Endothelial cell of umbilical vein (primary cell): ENCODE data around the gene TLE7. TPM values are rescaled to one million over a fixed set of nuclear protein-coding genes. Genes with fewer than 3 reads are reported as not detected.

ENCODE experiments used
- BruUV-seq: library from RNA; stranded (reverse); fragments of 400-500 nt; replicated peaks from 2 replicates; lab custom pipeline; 2021; lab: Mats Ljungman, UMichigan
- CTCF ChIA-PET: fragments of 300-600, 350-600 bp; sonication (Branson Sonifier 250); formaldehyde crosslinking; loops from one replicate; lab custom pipeline; 2021; ENCODE audit warnings: antibody characterized with exemption, inconsistent platforms; lab: Charles Lee
- POLR2A ChIA-PET: fragments of 300-600, 350-600 bp; sonication (Branson Sonifier 250); formaldehyde crosslinking; loops from one replicate; lab custom pipeline; 2021; ENCODE audit warnings: antibody characterized with exemption, inconsistent platforms; lab: Charles Lee
- DNase-seq: peaks from one replicate; pipeline ENCODE4 v3.0.0-alpha.2; 2011; ENCODE audit warnings: low read depth, low spot score
- FAIRE-seq: peaks from 2 replicates; lab custom pipeline; 2011; peaks lifted over from hg19 to GRCh38; lab: Jason Lieb, UNC
- H2AFZ ChIP-seq: 2 replicates; pipeline ENCODE4 v1.6.0; 2012; ENCODE audit warnings: low read depth, low read length, control low read depth, inconsistent platforms
- H3K27ac ChIP-seq: 2 replicates; pipeline ENCODE4 v1.5.1; 2011; ENCODE audit warnings: low read depth, mild to moderate bottlenecking, control low read depth, low read length, moderate library complexity; ENCODE audit not compliant: insufficient read depth
- H3K27me3 ChIP-seq, 2 experiments: 2 replicates each; pipeline versions ENCODE4 v1.6.0 to v1.6.1; 2011; ENCODE audit warnings: low read length in 2 of 2, mixed read lengths in 1 of 2; ENCODE audit not compliant: control insufficient read depth in 2 of 2, insufficient read depth in 2 of 2
- H3K36me3 ChIP-seq, 2 experiments: 2 replicates in 1 of 2; 3 replicates in 1 of 2; pipeline ENCODE4 v1.5.1; 2011; ENCODE audit warnings: low read length in 2 of 2, mild to moderate bottlenecking in 1 of 2, moderate library complexity in 1 of 2; ENCODE audit not compliant: control insufficient read depth in 2 of 2, insufficient read depth in 2 of 2; ENCODE audit errors: extremely low read depth in 1 of 2
- H3K4me1 ChIP-seq: 3 replicates; pipeline ENCODE4 v1.5.1; 2011; ENCODE audit warnings: mild to moderate bottlenecking, low read length; ENCODE audit not compliant: control insufficient read depth, insufficient read depth; ENCODE audit errors: extremely low read depth
- H3K4me2 ChIP-seq: 2 replicates; pipeline ENCODE4 v1.6.1; 2011; ENCODE audit warnings: low read length, control low read depth, mixed read lengths; ENCODE audit not compliant: insufficient read depth
- H3K4me3 ChIP-seq, 3 experiments: fragments of 200-600 bp in 1 of 3; sonication (generic), shearing (Covaris generic) in 1 of 3; replicated peaks in 1 of 3; 2 replicates each; pipeline ENCODE4 v1.5.1; 2011 to 2016; ENCODE audit warnings: control low read depth in 3 of 3, low read length in 3 of 3, mild to moderate bottlenecking in 2 of 3, inconsistent platforms in 1 of 3, low read depth in 1 of 3, moderate library complexity in 1 of 3; ENCODE audit not compliant: insufficient read depth in 1 of 3
- H3K79me2 ChIP-seq: 2 replicates; pipeline ENCODE4 v1.6.0; 2012; ENCODE audit warnings: low read length, inconsistent platforms; ENCODE audit not compliant: control insufficient read depth, insufficient read depth
- H3K9ac ChIP-seq: replicated peaks from 2 replicates; pipeline ENCODE3; 2011; ENCODE audit warnings: low read length, control low read depth; ENCODE audit not compliant: insufficient read depth; ENCODE audit errors: extremely low read depth
- H3K9me1 ChIP-seq: replicated peaks from 3 replicates; pipeline ENCODE4 v1.6.0; 2011; ENCODE audit warnings: mild to moderate bottlenecking, low read length; ENCODE audit not compliant: control insufficient read depth, insufficient read depth; ENCODE audit errors: extremely low read depth
- H3K9me3 ChIP-seq: replicated peaks from 2 replicates; pipeline ENCODE4 v1.5.1; 2012; ENCODE audit warnings: low read length, inconsistent platforms; ENCODE audit not compliant: control insufficient read depth, insufficient read depth
- H4K20me1 ChIP-seq: replicated peaks from 2 replicates; pipeline ENCODE3; 2011; ENCODE audit warnings: mild to moderate bottlenecking, low read length; ENCODE audit not compliant: control insufficient read depth, insufficient read depth; ENCODE audit errors: extremely low read depth
- EZH2 ChIP-seq: IDR thresholded peaks from 2 replicates; pipeline ENCODE4 v1.6.1; 2012; ENCODE audit warnings: borderline replicate concordance, low read depth, mild to moderate bottlenecking, moderate library complexity, low read length, inconsistent platforms; ENCODE audit not compliant: severe bottlenecking
- FOS ChIP-seq: IDR thresholded peaks from 2 replicates; pipeline ENCODE4 v1.6.1; 2011; ENCODE audit warnings: mild to moderate bottlenecking, low read length, moderate library complexity, borderline replicate concordance; ENCODE audit not compliant: insufficient read depth
- GATA2 ChIP-seq: IDR thresholded peaks from 2 replicates; pipeline ENCODE4 v1.7.0; 2011; ENCODE audit warnings: low read depth, mild to moderate bottlenecking, moderate library complexity, mixed read lengths, low read length; ENCODE audit not compliant: insufficient read length, insufficient read depth
- JUN ChIP-seq: IDR thresholded peaks from 2 replicates; pipeline ENCODE4 v1.6.1; 2011; ENCODE audit warnings: borderline replicate concordance, low read depth; ENCODE audit not compliant: insufficient read length, insufficient read depth
- MYC ChIP-seq: IDR thresholded peaks from one replicate; pipeline ENCODE4 v1.6.1; 2011; ENCODE audit warnings: mild to moderate bottlenecking, low read depth, low read length
- POLR2A ChIP-seq: IDR thresholded peaks from 2 replicates; pipeline ENCODE4 v1.6.1; 2012; ENCODE audit warnings: low read depth, mild to moderate bottlenecking, control low read depth, low read length
- POLR2AphosphoS5 ChIP-seq: IDR thresholded peaks from 2 replicates; pipeline ENCODE4 v1.6.1; 2012; ENCODE audit warnings: low read depth, mild to moderate bottlenecking, control low read depth, low read length, moderate library complexity; ENCODE audit not compliant: insufficient read depth
- dilution Hi-C: fragments of 300-500 bp; cut with MboI; formaldehyde crosslinking; loops from one replicate; pipeline ENCODE4 v1.15.0; 2019; ENCODE audit warnings: low sequenced_read_pairs; ENCODE audit not compliant: extremely low pct_ligation_motif_present
- intact Hi-C: fragments of 100-400 bp; cut with micrococcal nuclease; formaldehyde crosslinking; loops from one replicate; pipeline ENCODE4 v1.10.0; 2022
- polyA plus RNA-seq, 4 experiments: library from polyadenylated mRNA; depleted of rRNA in 3 of 4; stranded (reverse) in 3 of 4; unstranded in 1 of 4; fragments of >200 nt; gene quantifications; 2 replicates each; pipeline versions ENCODE4 v1.2.1 to v1.2.3, GENCODE V29; 2011 to 2012; ENCODE audit warnings: missing spikeins in 1 of 4
- total RNA-seq: library from RNA; stranded (reverse); gene quantifications from 2 replicates; pipeline ENCODE4 v1.2.3, GENCODE V29; 2021
- TF ChIP-seq, protein P1 (sequence below): IDR thresholded peaks from 2 replicates; pipeline ENCODE4 v1.6.1; 2011; ENCODE audit not compliant: insufficient read depth, insufficient read length
- TF ChIP-seq, protein P2 (sequence below), 2 donors: IDR thresholded peaks; 1 replicate in 1 of 2; 2 replicates in 1 of 2; pipeline ENCODE4 v1.5.1; 2011; ENCODE audit warnings: low read length in 2 of 2, mild to moderate bottlenecking in 2 of 2, moderate library complexity in 2 of 2, control low read depth in 1 of 2, inconsistent platforms in 1 of 2, low read depth in 1 of 2; ENCODE audit not compliant: insufficient read depth in 1 of 2; ENCODE audit errors: extremely low read depth in 1 of 2

The TLE7 gene
- total and polyA plus RNA-seq, 2 donors (not counting 3 experiments of a cell fraction or from before 2014, with no cell fraction given) = not detected

DNA sequence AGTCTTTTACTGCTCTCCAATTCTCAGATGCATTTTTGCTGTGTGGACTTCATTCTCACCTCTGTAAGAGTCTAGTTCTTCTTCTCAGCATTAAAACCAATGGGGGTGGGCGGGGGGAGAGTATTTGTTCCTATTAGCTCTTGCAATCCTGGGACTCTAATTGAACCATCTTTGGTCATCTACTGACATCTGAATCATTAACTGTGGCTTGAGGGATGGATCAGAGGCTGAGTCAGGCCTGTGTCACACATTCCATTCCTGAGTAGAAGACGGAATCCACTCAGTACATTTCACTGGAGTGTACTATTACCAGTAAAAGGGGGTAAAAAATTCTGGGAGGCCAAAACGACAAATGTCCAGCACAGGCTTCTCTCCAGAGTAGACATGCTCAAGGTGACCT is 33.0 kb upstream of the TLE7 start:
- Histone ChIP-seq H3K9ac (no peak overlapping the region), H3K9me3 (no peaks in the 10 kb centered on the region), H3K79me2 (no peaks in the 10 kb centered on the region), H3K27ac (no peak overlapping the region), H3K4me1 (no peaks in the 10 kb centered on the region), H3K36me3 (no peaks in the 10 kb centered on the region), H2AFZ (no peak overlapping the region), H4K20me1 (no peaks in the 10 kb centered on the region), H3K27me3 (no peaks in the 10 kb centered on the region), H3K4me3 (no peak overlapping the region), H3K4me2 (no peak overlapping the region), H3K9me1 (no peaks in the 10 kb centered on the region)
- no peak for TF ChIP-seq POLR2AphosphoS5
- TF ChIP-seq, protein P1, sequence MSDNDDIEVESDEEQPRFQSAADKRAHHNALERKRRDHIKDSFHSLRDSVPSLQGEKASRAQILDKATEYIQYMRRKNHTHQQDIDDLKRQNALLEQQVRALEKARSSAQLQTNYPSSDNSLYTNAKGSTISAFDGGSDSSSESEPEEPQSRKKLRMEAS = no peak
- no peak for TF ChIP-seq MYC
- TF ChIP-seq GATA2 = no peak
- TF ChIP-seq FOS = peak; percentile 72
- no peak for TF ChIP-seq JUN
- BruUV-seq = no TSS peak
- dilution Hi-C loops = no loop called here
- FAIRE-seq (no peak), DNase-seq (no peak)
- CTCF ChIA-PET = no interaction called here
- POLR2A ChIA-PET = no interaction called here
- intact Hi-C loops = no loop called here

DNA sequence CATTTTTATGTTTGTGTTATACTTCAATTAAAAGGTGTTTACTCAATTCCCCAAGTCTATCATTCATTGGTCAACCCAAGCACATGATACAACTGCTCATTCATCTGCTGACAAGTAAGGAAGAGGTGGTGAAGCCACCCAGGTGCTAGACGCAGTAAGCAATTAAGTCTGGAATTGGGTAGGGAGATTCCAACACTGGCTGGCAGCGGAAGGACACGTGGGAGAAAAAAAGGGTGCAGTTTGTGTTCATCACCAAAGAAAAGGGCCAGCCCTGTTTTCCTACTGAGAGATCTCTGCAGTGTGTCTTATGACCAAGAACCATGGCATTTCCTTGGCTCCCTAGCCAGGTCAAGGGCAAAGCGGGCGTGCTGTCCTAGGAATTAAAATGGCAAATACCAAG is 32.0 kb upstream of the TLE7 start:
- Histone ChIP-seq H3K9me3 (no peaks in the 10 kb centered on the region), H3K9me1 (no peaks in the 10 kb centered on the region), H3K27me3 (no peaks in the 10 kb centered on the region), H3K4me1 (no peaks in the 10 kb centered on the region), H3K4me2 (no peak overlapping the region), H2AFZ (no peak overlapping the region), H3K79me2 (no peaks in the 10 kb centered on the region), H3K9ac (no peak overlapping the region), H3K4me3 (no peak overlapping the region), H3K27ac (no peak overlapping the region), H3K36me3 (no peaks in the 10 kb centered on the region), H4K20me1 (no peaks in the 10 kb centered on the region)
- no peak for FAIRE-seq
- dilution Hi-C loops (no loop called here), intact Hi-C loops (no loop called here)
- TF ChIP-seq EZH2 = no peak
- TF ChIP-seq, protein P1 = no peak
- TF ChIP-seq POLR2AphosphoS5 = no peak
- no peak for TF ChIP-seq MYC
- TF ChIP-seq JUN = no peak
- no peak for TF ChIP-seq GATA2
- TF ChIP-seq, protein P2, sequence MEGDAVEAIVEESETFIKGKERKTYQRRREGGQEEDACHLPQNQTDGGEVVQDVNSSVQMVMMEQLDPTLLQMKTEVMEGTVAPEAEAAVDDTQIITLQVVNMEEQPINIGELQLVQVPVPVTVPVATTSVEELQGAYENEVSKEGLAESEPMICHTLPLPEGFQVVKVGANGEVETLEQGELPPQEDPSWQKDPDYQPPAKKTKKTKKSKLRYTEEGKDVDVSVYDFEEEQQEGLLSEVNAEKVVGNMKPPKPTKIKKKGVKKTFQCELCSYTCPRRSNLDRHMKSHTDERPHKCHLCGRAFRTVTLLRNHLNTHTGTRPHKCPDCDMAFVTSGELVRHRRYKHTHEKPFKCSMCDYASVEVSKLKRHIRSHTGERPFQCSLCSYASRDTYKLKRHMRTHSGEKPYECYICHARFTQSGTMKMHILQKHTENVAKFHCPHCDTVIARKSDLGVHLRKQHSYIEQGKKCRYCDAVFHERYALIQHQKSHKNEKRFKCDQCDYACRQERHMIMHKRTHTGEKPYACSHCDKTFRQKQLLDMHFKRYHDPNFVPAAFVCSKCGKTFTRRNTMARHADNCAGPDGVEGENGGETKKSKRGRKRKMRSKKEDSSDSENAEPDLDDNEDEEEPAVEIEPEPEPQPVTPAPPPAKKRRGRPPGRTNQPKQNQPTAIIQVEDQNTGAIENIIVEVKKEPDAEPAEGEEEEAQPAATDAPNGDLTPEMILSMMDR (IDR thresholded peaks at IDR 0.05; ENCODE audit: extremely low read depth in 1 of 2, insufficient read depth in 1 of 2, low read depth in 1 of 2, low read length in 2 of 2) = no peak
- TF ChIP-seq POLR2A = no peak
- no peak for TF ChIP-seq FOS
- DNase-seq = no peak
- CTCF ChIA-PET = no interaction called here
- POLR2A ChIA-PET = no interaction called here
- BruUV-seq = no TSS peak
